ENCODE data around the gene RETNLB. TPM values are rescaled to one million over a fixed set of nuclear protein-coding genes. Genes with fewer than 3 reads are reported as not detected.

Gene RETNLB
- total RNA-seq, 1 donor, result not detected

Small RNA genes lying within 50 kb of the gene (small RNA-seq; reads per million reads assigned to genes)
- not detected for gene AC092185.1

Other genes starting within 250 kb of the RETNLB start
- gene MYH15, start 246.8 kb downstream of the RETNLB start, total RNA-seq, result under 0.01 TPM in 2 replicates
- gene CIP2A, start 168.0 kb downstream of the RETNLB start, total RNA-seq, result 17.1 and 28.9 TPM in 2 replicates
- gene DZIP3, start 167.7 kb downstream of the RETNLB start, total RNA-seq, result 13.2 and 19.4 TPM in 2 replicates
- gene TRAT1, start 65.4 kb upstream of the RETNLB start, total RNA-seq, result not detected in 2 replicates
- not detected in 2 replicates for gene GUCA1C, start 196.5 kb upstream of the RETNLB start, total RNA-seq